ENCODE data around the gene AMPH.
"Not testable (repeated sequence)": the region's sequence is repeated elsewhere in the genome, so short reads cannot be mapped to it uniquely, and the experiment has no call there.

The AMPH gene

DNA sequence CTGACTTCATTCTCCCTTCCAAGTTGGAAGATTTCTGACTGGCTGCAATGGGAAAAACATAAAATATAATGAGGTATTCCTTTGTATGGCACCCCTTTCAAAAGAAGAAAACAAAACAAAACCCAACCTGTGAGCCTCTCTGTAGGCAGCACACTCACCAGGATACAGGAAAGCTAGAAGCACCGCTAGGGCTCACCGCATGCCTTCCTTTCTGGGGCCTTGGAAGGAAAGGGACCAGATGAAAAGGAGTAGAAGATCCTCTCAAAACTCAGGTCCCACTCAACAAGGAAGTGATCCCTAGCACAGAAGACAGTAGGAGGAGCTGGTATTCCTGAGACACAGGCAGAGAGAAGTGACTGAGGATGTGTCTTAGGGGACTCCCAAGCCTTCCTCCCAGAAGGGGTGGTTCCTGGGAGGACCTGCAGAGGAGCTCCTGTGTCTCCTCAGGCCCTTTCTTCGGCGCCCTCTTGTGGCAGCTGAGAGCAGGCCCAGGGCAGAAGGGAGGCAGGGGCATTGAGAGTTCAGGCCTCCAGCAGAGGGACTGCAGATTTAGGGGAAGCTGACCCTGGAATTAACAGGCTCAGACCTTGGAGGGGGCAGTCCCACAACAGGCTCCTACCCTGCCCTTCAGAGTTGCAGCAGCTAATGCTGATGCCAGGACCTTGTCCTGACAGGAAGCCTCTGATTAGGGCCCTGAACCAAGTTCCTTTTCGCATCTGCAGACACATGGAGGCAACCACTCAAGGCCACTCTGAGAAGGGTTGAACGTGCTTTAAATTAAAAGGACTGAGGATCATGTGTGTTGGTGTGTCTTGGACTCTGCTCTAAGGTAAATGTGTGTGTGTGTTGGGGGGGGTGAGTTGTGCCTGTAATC, 285.6 kb downstream of the AMPH start:
- peak; percentile 36 for DNase-seq

DNA sequence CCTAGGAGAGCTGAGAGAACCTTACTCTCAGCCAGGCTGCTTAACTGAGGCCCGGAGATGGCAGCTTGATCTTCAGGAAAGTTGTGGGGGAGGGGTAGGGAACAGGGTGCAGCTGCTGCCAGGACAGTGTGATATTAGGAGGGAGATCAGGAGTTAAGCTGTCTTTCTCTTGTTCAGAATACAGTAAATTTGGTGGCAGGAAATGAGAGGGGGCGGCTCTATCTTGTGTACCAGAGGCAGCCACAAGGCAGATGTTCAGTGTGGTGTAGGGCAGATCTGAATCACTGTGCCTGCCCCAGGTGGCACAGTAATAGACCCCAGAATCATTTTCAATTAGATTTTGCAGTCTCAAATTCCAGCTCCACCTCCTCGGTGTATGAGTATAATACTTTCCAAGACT, 286.4 kb downstream of the AMPH start:
- peak; percentile 75 for DNase-seq

DNA sequence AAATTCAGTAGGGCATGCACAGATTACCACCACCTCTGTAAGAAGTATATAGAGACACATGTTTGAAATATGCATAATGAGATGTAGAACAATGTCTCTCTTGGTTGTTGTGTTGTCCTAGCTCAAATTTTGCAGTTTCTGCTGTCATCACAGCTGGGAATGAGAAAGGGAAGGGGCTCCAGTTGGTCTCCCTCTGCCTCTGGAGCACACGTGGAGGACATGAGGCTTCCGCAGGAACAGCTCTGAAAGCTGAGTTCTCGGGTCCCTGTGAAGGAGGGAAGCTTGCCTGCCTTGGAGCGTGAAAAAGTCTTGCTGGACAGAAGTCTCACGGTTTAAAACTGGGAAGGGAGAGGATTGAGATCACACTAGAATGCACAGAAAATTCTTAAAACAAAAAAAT, 289.0 kb downstream of the AMPH start:
- not testable (repeated sequence) for DNase-seq

- not testable (repeated sequence) for DNase-seq
Observed at GRCh38 chr7:38341172-38341705, 289.9 kb downstream of the AMPH start.

DNA sequence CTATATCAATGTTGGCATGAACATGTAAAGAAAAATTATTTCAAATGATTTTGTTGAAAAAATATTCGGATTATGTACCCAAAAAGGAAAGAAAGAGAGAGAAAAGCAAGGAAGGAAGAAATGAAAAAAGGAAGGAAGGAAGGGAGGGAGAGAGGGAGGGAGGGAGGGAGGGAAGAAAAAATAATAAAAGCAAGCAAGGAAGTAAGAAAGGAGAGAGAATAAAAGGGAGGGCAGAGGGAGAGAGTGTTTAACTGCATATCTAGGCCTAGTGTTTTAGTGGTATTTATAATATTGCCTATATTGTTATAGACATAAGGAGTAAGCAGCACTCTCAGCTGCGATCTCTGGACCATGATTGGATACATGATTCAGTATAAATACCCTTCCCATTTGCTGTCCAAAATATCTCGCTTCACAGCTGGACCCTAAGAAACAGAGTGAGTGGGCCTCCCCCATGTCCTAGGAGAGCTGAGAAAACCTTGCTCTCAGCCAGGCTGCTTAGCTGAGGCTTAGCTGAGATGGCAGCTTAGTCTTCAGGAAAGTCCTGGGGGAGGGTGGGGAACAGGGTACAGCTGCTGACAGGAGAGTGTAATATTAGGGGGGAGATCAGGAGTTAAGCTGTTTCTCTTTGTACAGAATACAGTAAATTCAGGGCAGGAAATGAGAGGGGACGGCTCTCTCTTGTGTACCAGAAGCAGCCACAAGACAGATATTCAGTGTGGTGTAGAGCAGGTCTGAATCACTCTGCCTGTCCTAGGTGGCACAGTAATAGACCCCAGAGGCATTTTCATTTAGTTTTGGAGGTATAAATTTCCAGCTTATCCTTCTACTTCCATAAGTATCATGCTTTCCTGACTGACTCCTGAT, 291.0 kb downstream of the AMPH start:
- DNase-seq, result no peak

- DNase-seq, result not testable (repeated sequence)
Observed at GRCh38 chr7:38336148-38336515, 295.0 kb downstream of the AMPH start.

DNA sequence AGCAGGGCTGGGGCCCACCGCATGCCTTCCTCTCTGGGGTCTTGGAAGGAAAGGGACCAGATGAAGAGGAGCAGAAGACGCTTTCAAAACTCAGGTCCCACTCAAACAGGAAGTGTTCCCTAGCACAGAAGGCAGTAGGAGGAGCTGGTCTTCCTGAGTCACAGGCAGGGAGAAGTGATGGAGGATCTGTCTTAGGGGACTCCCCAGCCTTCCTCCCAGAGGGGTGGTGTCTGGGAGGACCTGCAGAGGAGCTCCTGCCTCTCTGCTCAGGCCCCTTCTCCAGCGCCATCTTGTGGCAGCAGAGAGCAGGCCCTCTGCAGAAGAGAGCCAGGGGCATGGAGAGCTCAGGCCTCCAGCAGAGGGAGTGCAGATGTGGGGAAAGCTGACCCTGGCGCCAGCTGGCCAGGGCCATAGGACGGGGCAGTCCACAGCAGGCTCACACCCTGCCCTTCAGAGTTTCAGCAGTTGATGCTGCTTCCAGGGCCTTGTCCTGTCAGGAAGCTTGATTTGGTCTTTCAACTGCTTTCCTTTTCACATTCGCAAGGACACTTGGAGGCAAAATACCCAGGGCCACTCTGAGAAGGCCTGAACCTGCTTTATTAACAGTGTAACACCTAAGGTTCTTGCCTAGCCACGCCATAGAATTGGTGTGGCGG, 295.6 kb downstream of the AMPH start:
- DNase-seq, result peak; percentile 61

DNA sequence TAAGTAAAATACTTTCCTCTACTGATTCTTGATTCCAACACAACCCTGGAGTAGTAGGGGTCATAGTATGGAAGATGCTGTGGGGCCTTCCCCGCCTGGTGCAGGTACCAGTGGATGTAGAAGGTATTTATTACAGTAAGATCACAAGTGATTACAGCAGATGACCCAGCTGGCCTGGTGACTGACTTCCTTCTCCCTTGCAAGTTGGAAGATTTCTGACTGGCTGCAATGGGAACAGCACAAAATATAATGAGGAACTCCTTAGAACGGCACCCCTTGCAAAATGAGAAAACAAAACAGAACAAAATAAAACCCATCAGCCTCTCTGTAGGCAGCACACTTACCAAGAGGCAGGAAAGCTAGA, 296.1 kb downstream of the AMPH start:
- no peak for DNase-seq

DNA sequence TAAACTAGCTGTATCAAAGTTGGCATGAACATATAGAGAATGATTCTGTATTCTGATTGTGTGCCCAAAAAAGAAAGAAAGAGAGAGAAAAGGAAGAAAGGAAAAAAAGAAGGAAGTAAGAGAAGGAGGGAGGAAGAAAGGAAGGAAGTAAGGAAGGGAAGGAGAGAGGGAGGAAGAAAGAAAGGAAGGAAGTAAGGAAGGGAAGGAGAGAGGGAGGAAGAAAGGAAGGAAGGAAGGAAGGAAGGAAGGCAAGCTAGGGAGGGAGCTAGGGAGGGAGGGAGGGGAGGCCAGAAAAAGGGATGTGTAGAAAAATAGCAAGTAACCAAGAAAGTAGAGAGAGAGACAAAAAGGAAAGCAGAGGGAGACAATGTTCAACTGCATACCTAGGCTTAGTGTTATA, 297.0 kb downstream of the AMPH start:
- DNase-seq, result no peak

Data from NCI-H2171 treated with DMSO at 0.1 percent for 48 hours (cell line).